Neural progenitor cell (in vitro differentiated cells): Measurements from ENCODE around the gene PVALEF. TPM values are rescaled to one million over a fixed set of nuclear protein-coding genes. Genes with fewer than 3 reads are reported as not detected.

Source experiments
- DNase-seq: peaks from one replicate; pipeline ENCODE4 v3.0.0-alpha.2; 2016; ENCODE audit warnings: low spot score
- H2AFZ ChIP-seq: fragments of 200-600 bp; sonication (generic); replicated peaks from 2 replicates; pipeline ENCODE4 v1.6.1; 2016; ENCODE audit warnings: antibody characterized with exemption
- H3F3A ChIP-seq: fragments of 200-600 bp; sonication (generic); 2 replicates; pipeline ENCODE4 v1.6.1; 2016; ENCODE audit warnings: antibody characterized with exemption, low read depth
- H3K27ac ChIP-seq: fragments of 200-600 bp; sonication (generic); 2 replicates; pipeline ENCODE4 v1.5.1; 2016; ENCODE audit warnings: mild to moderate bottlenecking
- H3K27me3 ChIP-seq: fragments of 200-600 bp; sonication (generic); 2 replicates; pipeline ENCODE4 v1.6.1; 2016; ENCODE audit warnings: mild to moderate bottlenecking, moderate library complexity
- H3K36me3 ChIP-seq: fragments of 200-600 bp; sonication (generic); 2 replicates; pipeline ENCODE4 v1.5.1; 2016
- H3K4me1 ChIP-seq: fragments of 200-600 bp; sonication (generic); 2 replicates; pipeline ENCODE4 v1.6.1; 2016; ENCODE audit warnings: mixed run types
- H3K4me2 ChIP-seq: fragments of 200-600 bp; sonication (generic); 2 replicates; pipeline ENCODE4 v1.6.1; 2016
- H3K4me3 ChIP-seq: fragments of 200-600 bp; sonication (generic); 2 replicates; pipeline ENCODE4 v1.5.1; 2016
- H3K79me2 ChIP-seq: fragments of 200-600 bp; sonication (generic); 2 replicates; pipeline ENCODE4 v1.6.1; 2016; ENCODE audit warnings: low read depth
- H3K9ac ChIP-seq: fragments of 200-600 bp; sonication (generic); 2 replicates; pipeline ENCODE4 v1.6.1; 2016
- H3K9me3 ChIP-seq: fragments of 200-600 bp; sonication (generic); 2 replicates; pipeline ENCODE4 v1.5.1; 2016; ENCODE audit warnings: low read depth
- H4K20me1 ChIP-seq: fragments of 200-600 bp; sonication (generic); 2 replicates; pipeline ENCODE4 v1.6.1; 2016; ENCODE audit warnings: low read depth
- H3K27ac Mint-ChIP-seq: 3 replicates; pipeline ENCODE4 v1.8.0; 2021; ENCODE audit warnings: mixed read lengths
- H3K27me3 Mint-ChIP-seq: 2 replicates; pipeline ENCODE4 v1.8.0; 2022; ENCODE audit warnings: low read depth, mild to moderate bottlenecking, inconsistent platforms, moderate library complexity, mixed read lengths; ENCODE audit not compliant: insufficient read depth
- H3K36me3 Mint-ChIP-seq: 3 replicates; pipeline ENCODE4 v1.8.0; 2021; ENCODE audit warnings: mixed read lengths
- H3K4me1 Mint-ChIP-seq: 3 replicates; pipeline ENCODE4 v1.8.0; 2021; ENCODE audit warnings: mixed read lengths
- H3K4me3 Mint-ChIP-seq: 3 replicates; pipeline ENCODE4 v1.8.0; 2021; ENCODE audit warnings: mild to moderate bottlenecking, moderate library complexity, mixed read lengths
- H3K9me3 Mint-ChIP-seq: 3 replicates; pipeline ENCODE4 v1.8.0; 2020; ENCODE audit warnings: mixed read lengths
- EZH2 ChIP-seq: fragments of 200-600 bp; sonication (generic); IDR thresholded peaks from 2 replicates; pipeline ENCODE4 v1.6.1; 2017; ENCODE audit warnings: antibody characterized with exemption, mild to moderate bottlenecking, moderate library complexity
- EZH2phosphoT487 ChIP-seq: fragments of 200-600 bp; sonication (generic); IDR thresholded peaks from 2 replicates; pipeline ENCODE4 v1.6.1; 2017; ENCODE audit warnings: antibody characterized with exemption
- total RNA-seq: library from RNA; depleted of rRNA; stranded (reverse); fragments of >200 nt; gene quantifications from 2 replicates; pipeline ENCODE4 v1.2.3, GENCODE V29; 2015; ENCODE audit warnings: low replicate concordance
- TF ChIP-seq, protein P1 (sequence below): fragments of 200-600 bp; sonication (generic); IDR thresholded peaks from 2 replicates; pipeline ENCODE4 v1.5.1; 2017; ENCODE audit warnings: antibody characterized with exemption, mild to moderate bottlenecking

PVALEF gene
- total RNA-seq, 1 donor from 2014 or later: not detected

DNA sequence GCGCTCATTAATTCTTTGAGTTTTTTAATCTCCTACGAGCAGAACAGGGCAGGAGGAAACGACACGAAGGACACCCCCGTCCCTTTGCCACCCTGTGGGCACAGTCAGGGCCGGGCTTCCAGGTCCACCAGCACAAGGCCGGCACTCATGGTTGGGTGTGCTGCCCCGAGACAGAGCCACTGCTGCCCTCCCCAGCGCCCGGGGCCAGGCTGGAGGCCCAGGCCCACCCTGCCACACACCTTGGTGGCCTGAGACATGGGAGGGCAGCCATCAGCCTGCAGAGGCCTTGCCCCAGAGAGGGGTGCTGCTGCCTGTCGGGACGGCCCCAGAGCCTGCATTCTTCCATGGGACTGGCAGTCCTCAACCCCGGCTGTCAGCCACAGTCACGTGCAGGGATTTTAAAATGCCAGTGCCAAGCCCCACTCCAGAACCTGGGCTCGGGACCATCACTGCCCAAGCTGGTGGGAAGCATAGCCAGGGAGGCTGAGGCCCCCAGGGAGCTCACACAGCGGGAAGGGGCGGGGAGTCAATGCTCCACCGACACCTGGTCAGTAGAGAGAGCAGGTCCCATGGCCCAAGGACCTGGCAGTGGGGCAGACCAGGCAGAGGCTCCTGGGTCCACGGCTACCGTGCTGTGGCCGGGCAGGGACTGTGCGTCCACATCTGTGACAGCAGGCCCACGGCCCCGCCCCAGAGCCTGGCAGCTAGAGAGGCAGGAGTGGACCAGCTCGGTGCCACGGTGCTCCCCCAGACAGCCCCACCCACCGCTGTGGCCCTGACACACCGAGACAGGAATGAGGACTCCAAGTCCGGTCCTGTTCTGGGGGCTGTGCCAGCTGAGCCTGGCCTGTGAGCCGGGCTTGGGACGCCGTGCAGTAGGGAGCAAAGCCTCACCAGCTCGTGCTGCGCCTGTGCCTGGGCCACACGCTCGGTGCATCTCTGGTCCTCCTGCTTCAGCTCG, 29.9 kb downstream of the PVALEF start:
- Mint-ChIP-seq H3K4me1 (no peaks in the 10 kb centered on the region), H3K27ac (no peak overlapping the region), H3K4me3 (no peak overlapping the region), H3K27me3 (no peaks in the 10 kb centered on the region), H3K36me3 (peaks cover 2% of the 10 kb centered on the region), H3K9me3 (no peaks in the 10 kb centered on the region)
- Histone ChIP-seq H4K20me1 (no peaks in the 10 kb centered on the region), H3K27ac (no peak overlapping the region), H3K9ac (no peak overlapping the region), H3K79me2 (no peaks in the 10 kb centered on the region), H3K9me3 (no peaks in the 10 kb centered on the region), H3F3A (no peaks in the 10 kb centered on the region), H3K36me3 (no peaks in the 10 kb centered on the region), H2AFZ (no peak overlapping the region), H3K4me1 (no peaks in the 10 kb centered on the region), H3K4me2 (no peak overlapping the region), H3K27me3 (no peaks in the 10 kb centered on the region), H3K4me3 (no peak overlapping the region)
- no peak for DNase-seq
- TF ChIP-seq, protein P1, sequence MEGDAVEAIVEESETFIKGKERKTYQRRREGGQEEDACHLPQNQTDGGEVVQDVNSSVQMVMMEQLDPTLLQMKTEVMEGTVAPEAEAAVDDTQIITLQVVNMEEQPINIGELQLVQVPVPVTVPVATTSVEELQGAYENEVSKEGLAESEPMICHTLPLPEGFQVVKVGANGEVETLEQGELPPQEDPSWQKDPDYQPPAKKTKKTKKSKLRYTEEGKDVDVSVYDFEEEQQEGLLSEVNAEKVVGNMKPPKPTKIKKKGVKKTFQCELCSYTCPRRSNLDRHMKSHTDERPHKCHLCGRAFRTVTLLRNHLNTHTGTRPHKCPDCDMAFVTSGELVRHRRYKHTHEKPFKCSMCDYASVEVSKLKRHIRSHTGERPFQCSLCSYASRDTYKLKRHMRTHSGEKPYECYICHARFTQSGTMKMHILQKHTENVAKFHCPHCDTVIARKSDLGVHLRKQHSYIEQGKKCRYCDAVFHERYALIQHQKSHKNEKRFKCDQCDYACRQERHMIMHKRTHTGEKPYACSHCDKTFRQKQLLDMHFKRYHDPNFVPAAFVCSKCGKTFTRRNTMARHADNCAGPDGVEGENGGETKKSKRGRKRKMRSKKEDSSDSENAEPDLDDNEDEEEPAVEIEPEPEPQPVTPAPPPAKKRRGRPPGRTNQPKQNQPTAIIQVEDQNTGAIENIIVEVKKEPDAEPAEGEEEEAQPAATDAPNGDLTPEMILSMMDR: no peak
- TF ChIP-seq EZH2phosphoT487: no peak
- no peak for TF ChIP-seq EZH2

DNA sequence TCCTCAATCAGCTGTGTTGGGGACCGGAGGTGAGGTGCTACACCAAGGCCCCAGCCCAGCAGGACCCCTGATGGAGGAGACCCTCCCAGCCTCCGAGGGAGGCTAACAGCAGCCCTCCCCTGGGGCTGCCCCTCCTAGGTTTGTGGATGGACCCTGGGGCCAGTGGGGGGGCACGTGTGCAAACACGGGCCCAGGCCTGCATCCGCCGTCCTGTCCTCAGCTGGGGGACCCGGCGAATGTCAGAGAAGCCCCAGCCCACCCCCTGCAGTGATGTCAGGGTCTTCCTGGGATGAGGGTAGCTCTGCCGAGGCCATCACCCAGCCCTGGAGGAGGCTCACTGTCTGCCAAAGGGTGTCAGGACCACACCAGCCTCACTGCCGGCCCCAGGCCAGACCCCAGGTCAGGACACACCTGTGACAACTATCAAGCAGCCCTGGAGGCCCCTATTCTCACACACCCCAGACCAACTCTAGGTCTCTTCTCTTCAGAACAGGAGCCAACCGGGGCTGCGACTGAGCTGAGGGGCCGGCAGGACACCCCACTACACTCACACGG, 30.7 kb downstream of the PVALEF start:
- Histone ChIP-seq H3K27me3 (no peaks in the 10 kb centered on the region), H3K9ac (no peak overlapping the region), H3K27ac (no peak overlapping the region), H2AFZ (no peak overlapping the region), H3K9me3 (no peaks in the 10 kb centered on the region), H3K79me2 (no peaks in the 10 kb centered on the region), H3K4me2 (no peak overlapping the region), H4K20me1 (no peaks in the 10 kb centered on the region), H3K36me3 (no peaks in the 10 kb centered on the region), H3K4me3 (no peak overlapping the region), H3K4me1 (no peaks in the 10 kb centered on the region), H3F3A (no peaks in the 10 kb centered on the region)
- Mint-ChIP-seq H3K4me1 (peaks cover 2% of the 10 kb centered on the region), H3K27ac (no peak overlapping the region), H3K27me3 (no peaks in the 10 kb centered on the region), H3K36me3 (peaks cover 5% of the 10 kb centered on the region), H3K9me3 (no peaks in the 10 kb centered on the region), H3K4me3 (no peak overlapping the region)
- DNase-seq: no peak
- TF ChIP-seq, protein P1: no peak
- TF ChIP-seq EZH2phosphoT487 (no peak), EZH2 (no peak)

DNA sequence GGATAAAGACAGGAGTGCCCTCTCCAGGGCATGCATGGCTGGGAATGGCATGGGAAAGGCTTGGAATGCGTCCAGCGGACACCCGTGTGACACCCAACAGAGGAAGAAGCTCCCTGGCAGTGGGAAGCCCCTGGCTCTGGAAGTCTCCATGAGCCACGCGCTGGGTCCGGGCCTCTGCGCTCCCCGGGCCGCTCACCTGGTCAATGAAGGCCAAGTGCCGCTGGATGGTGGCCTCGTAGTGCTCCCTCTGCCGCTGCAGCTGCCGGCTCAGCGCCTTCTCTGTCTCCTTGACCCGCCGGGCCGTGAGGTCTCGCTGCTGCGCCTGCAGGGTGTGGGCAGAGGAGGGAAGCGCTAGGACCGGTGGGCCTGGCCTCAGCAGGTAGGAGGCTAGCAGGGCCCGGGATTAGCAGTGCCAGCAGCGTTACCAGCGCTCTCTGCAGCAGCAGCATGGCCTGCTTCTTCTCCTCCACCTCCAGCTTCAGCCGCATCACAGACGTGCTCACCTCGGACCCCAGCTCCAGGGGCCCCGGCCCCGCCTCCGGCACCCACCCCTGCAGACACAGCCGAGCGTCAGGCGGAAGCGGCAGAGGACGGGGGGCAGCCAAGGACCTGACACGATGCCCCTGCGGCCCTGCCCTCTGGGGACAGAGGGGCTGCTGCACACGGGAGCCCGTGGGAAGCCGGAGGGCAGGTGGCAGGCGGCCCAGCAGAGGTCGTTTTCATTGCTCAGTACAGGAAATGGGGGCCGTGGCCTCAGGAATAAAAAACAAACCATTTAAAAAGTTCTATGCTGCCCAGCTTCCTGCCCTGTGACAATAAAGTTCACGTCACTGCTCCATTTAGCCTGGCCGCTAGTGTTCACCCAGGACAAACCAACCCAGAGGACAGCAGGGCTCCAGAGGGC, 31.4 kb downstream of the PVALEF start:
- Histone ChIP-seq H3K27me3 (no peaks in the 10 kb centered on the region), H3K4me2 (no peak overlapping the region), H3K79me2 (no peaks in the 10 kb centered on the region), H3K9me3 (no peaks in the 10 kb centered on the region), H3K27ac (no peak overlapping the region), H3K4me1 (no peaks in the 10 kb centered on the region), H3K36me3 (no peaks in the 10 kb centered on the region), H3K9ac (no peak overlapping the region), H4K20me1 (no peaks in the 10 kb centered on the region), H3K4me3 (no peak overlapping the region), H3F3A (no peaks in the 10 kb centered on the region), H2AFZ (no peak overlapping the region)
- DNase-seq: no peak
- TF ChIP-seq EZH2 (no peak), EZH2phosphoT487 (no peak)
- TF ChIP-seq, protein P1: no peak
- H3K27me3 Mint-ChIP-seq: no peaks in the 10 kb centered on the region
- peaks cover 5% of the 10 kb centered on the region for H3K36me3 Mint-ChIP-seq
- H3K4me1 Mint-ChIP-seq: peaks cover 2% of the 10 kb centered on the region
- H3K9me3 Mint-ChIP-seq: no peaks in the 10 kb centered on the region
- no peak overlapping the region for H3K4me3 Mint-ChIP-seq
- H3K27ac Mint-ChIP-seq: no peak overlapping the region
